HepG2 (cell line): ENCODE measurements around the gene FSCN2. TPM values are rescaled to one million over a fixed set of nuclear protein-coding genes. Genes with fewer than 3 reads are reported as not detected.

Experiments
- ATAC-seq: fragments of 200-7000 bp; cut with Tn5 transposase; 3 replicates; pipeline ENCODE4 v1.9.1; 2020; ENCODE audit warnings: mild to moderate bottlenecking, moderate library complexity
- BruUV-seq: library from RNA; stranded (reverse); fragments of 400-500 nt; replicated peaks from 2 replicates; lab custom pipeline; 2021; lab: Mats Ljungman, UMichigan
- CTCF ChIA-PET: fragments of 300-600 bp; formaldehyde crosslinking; extraction: SDS; loops from one replicate; lab custom pipeline; 2021; ENCODE audit warnings: low total read pairs, inconsistent platforms, low intra/inter-chr PET ratio; lab: Yijun Ruan, JAX
- POLR2A ChIA-PET: fragments of 350-600 bp; sonication (Branson Sonifier 250); formaldehyde crosslinking; loops from one replicate; lab custom pipeline; 2020; ENCODE audit warnings: antibody characterized with exemption, inconsistent platforms; lab: Yijun Ruan, JAX
- DNase-seq: peaks from one replicate; pipeline ENCODE4 v3.0.0-alpha.2; 2015; ENCODE audit warnings: low spot score
- FAIRE-seq: peaks from 3 replicates; lab custom pipeline; 2011; peaks lifted over from hg19 to GRCh38; lab: Jason Lieb, UNC
- H2AFZ ChIP-seq: one replicate; pipeline ENCODE4 v1.6.1; 2011; ENCODE audit warnings: low read length, inconsistent platforms
- H3K27ac ChIP-seq: fragments of 300-600 bp; 3 replicates; pipeline ENCODE4 v1.8.0; 2011; ENCODE audit warnings: mixed run types, mild to moderate bottlenecking, mixed read lengths, low read length, inconsistent platforms; ENCODE audit not compliant: insufficient read depth; ENCODE audit errors: extremely low read length
- H3K27me3 ChIP-seq, 2 experiments: fragments of 200-600 bp in 1 of 2; 2 replicates in 1 of 2; 3 replicates in 1 of 2; pipeline versions ENCODE4 v1.6.0 to v1.8.0; 2011; ENCODE audit warnings: low read length in 2 of 2, mild to moderate bottlenecking in 2 of 2, moderate library complexity in 2 of 2, inconsistent platforms in 1 of 2; ENCODE audit not compliant: insufficient read depth in 2 of 2, control insufficient read depth in 1 of 2
- H3K36me3 ChIP-seq, 2 experiments: fragments of 200-600 bp in 1 of 2; replicated peaks in 1 of 2; 2 replicates in 1 of 2; 3 replicates in 1 of 2; pipeline versions ENCODE4 v1.5.1 to v1.8.0; 2011; ENCODE audit warnings: low read length in 2 of 2, inconsistent platforms in 1 of 2; ENCODE audit not compliant: insufficient read depth in 2 of 2, control insufficient read depth in 1 of 2
- H3K4me1 ChIP-seq: 2 replicates; pipeline ENCODE4 v1.5.1; 2012; ENCODE audit warnings: low read length, inconsistent platforms; ENCODE audit not compliant: insufficient read depth
- H3K4me2 ChIP-seq: 2 replicates; pipeline ENCODE4 v1.6.0; 2011; ENCODE audit warnings: low read depth, low read length, inconsistent platforms
- H3K4me3 ChIP-seq, 3 experiments: fragments of 200-600 bp in 1 of 3; sonication (generic), shearing (Covaris generic) in 1 of 3; replicated peaks in 1 of 3; 2 replicates each; pipeline ENCODE4 v1.5.1; 2011 to 2016; ENCODE audit warnings: low read length in 3 of 3, inconsistent platforms in 2 of 3, low read depth in 2 of 3, mild to moderate bottlenecking in 2 of 3, control low read depth in 1 of 3, mixed read lengths in 1 of 3; ENCODE audit not compliant: insufficient read depth in 1 of 3
- H3K79me2 ChIP-seq: one replicate; pipeline ENCODE4 v1.6.1; 2011; ENCODE audit warnings: low read length, inconsistent platforms; ENCODE audit not compliant: insufficient read depth
- H3K9ac ChIP-seq: 2 replicates; pipeline ENCODE4 v1.6.0; 2011; ENCODE audit warnings: mild to moderate bottlenecking, low read depth, low read length, inconsistent platforms; ENCODE audit not compliant: insufficient read depth
- H3K9me3 ChIP-seq: 2 replicates; pipeline ENCODE4 v1.5.1; 2012; ENCODE audit warnings: mild to moderate bottlenecking, low read length
- H4K20me1 ChIP-seq: 2 replicates; pipeline ENCODE4 v1.6.0; 2011; ENCODE audit warnings: inconsistent platforms, mild to moderate bottlenecking, low read length, moderate library complexity; ENCODE audit not compliant: insufficient read depth
- ELF4 ChIP-seq: sonication (generic); formaldehyde crosslinking; IDR thresholded peaks from 2 replicates; pipeline ENCODE4 v1.5.0; 2020; ENCODE audit warnings: missing genetic modification reagents, mild to moderate bottlenecking, moderate library complexity, borderline replicate concordance
- ZNF30 ChIP-seq: sonication (generic); formaldehyde crosslinking; IDR thresholded peaks from 2 replicates; pipeline ENCODE4 v1.5.0; 2020; ENCODE audit warnings: mild to moderate bottlenecking, missing genetic modification reagents
- ZNF709 ChIP-seq: sonication (generic); formaldehyde crosslinking; IDR thresholded peaks from 2 replicates; pipeline ENCODE4 v1.5.0; 2020; ENCODE audit warnings: mild to moderate bottlenecking, missing genetic modification reagents
- WGBS: methylation state at CpG from one replicate; pipeline ENCODE4 v1.1.6; 2017; ENCODE audit warnings: low lambda C conversion rate; 5-methylcytosine and 5-hydroxymethylcytosine counted together
- in situ Hi-C: cut with HindIII; loops from 2 replicates; pipeline ENCODE4 v1.10.0; 2017; ENCODE audit warnings: low pct_unique_long_range_greater_than_20kb; ENCODE audit not compliant: extremely low pct_ligation_motif_present
- intact Hi-C: fragments of 100-400 bp; cut with micrococcal nuclease; formaldehyde crosslinking; loops from one replicate; pipeline ENCODE4 v1.10.0; 2022; ENCODE audit not compliant: unreplicated experiment
- polyA plus RNA-seq, 8 experiments: library from polyadenylated mRNA; depleted of rRNA in 3 of 8; stranded (reverse) in 7 of 8; unstranded in 1 of 8; fragments of >200 nt; fragmentation: Illumina TruSeq in 4 of 8; extraction: Trizol in 4 of 8; gene quantifications; 2 replicates each; pipeline versions ENCODE4 v1.2.1 to v1.2.3, GENCODE V29; 2011 to 2016; ENCODE audit warnings: low read depth in 4 of 8, missing spikeins in 1 of 8, mixed read lengths in 1 of 8; ENCODE audit not compliant: insufficient read depth in 1 of 8
- total RNA-seq, 5 experiments: library from RNA; depleted of rRNA; stranded (reverse); fragments of >200 nt; fragmentation: Illumina TruSeq; extraction: Trizol; gene quantifications; 2 replicates each; pipeline ENCODE4 v1.2.3, GENCODE V29; 2016; ENCODE audit warnings: low read depth in 1 of 5
- TF ChIP-seq, protein P1 (sequence below): sonication (generic); formaldehyde crosslinking; IDR thresholded peaks from 2 replicates; pipeline ENCODE4 v1.5.0; 2020; ENCODE audit warnings: mild to moderate bottlenecking, missing genetic modification reagents
- TF ChIP-seq, protein P2 (sequence below): sonication (generic); formaldehyde crosslinking; IDR thresholded peaks from 2 replicates; pipeline ENCODE4 v1.4.0; 2020; ENCODE audit warnings: missing genetic modification reagents, low read depth, mild to moderate bottlenecking, borderline replicate concordance
- TF ChIP-seq, protein P3 (sequence below): sonication (generic); formaldehyde crosslinking; IDR thresholded peaks from 2 replicates; pipeline ENCODE4 v1.9.0; 2022; ENCODE audit warnings: low read depth, missing genetic modification reagents
- TF ChIP-seq, protein P4 (sequence below): sonication (generic); formaldehyde crosslinking; IDR thresholded peaks from 2 replicates; pipeline ENCODE4 v1.4.0; 2020; ENCODE audit warnings: missing genetic modification reagents, mild to moderate bottlenecking, borderline replicate concordance
- TF ChIP-seq, protein P5 (sequence below): sonication (generic); formaldehyde crosslinking; IDR thresholded peaks from 2 replicates; pipeline ENCODE4 v1.5.0; 2020; ENCODE audit warnings: mild to moderate bottlenecking, missing genetic modification reagents, borderline replicate concordance

FSCN2 gene
- total and polyA plus RNA-seq, 2 of the 13 experiments (the other 11 are each of a cell fraction or from before 2014, with no cell fraction given): 0.09 TPM; not detected in 1

DNA sequence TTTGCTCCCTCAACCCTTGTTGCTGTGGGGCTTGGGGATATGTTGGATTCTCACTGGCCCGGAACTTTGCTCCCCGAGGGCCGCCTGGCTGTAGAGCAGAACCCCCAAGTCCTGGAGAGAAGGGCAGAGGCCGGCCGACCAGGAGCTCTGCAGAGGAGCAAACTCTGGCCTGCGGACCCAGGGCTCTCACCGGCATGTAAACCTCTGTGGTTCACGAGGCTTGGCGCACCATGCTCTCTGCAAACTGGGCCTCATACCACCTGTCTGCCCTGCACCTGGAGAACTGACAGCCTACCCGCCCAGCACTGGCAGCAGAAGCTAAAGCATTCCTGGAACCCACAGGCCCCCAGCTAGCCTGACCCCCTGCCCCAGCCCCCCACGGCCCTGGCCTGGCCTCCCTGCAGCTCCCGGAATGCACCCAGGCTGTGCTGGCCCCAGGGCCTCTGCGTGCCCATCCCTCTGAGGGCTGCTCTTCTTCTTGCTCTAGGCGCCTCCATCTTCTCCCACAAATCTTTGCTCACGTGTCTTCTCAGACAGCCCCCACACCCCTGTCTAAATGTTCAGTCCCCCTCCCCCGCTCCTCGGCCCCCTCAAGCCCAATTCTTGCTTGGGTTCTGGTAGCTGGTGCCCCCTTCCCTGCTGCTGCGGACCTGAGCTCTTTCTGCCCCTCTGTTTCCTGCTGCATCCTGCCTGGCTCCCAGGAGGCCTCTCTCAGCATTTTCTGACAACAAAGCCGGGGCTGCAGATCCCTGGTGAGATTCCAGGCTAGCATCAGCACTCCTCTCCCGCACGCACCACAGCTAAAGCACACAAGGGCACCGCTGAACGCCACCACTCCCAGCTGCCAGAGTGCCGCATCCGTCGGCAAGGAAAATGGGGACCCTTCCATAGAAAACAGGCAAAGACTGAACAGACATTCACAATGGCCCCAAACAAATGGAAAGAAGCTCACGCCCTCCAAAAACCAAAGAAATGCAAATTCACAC, 38.9 kb upstream of the FSCN2 start:
- BruUV-seq: no TSS peak
- TF ChIP-seq, protein P1, sequence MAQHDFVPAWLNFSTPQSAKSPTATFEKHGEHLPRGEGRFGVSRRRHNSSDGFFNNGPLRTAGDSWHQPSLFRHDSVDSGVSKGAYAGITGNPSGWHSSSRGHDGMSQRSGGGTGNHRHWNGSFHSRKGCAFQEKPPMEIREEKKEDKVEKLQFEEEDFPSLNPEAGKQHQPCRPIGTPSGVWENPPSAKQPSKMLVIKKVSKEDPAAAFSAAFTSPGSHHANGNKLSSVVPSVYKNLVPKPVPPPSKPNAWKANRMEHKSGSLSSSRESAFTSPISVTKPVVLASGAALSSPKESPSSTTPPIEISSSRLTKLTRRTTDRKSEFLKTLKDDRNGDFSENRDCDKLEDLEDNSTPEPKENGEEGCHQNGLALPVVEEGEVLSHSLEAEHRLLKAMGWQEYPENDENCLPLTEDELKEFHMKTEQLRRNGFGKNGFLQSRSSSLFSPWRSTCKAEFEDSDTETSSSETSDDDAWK (CRISPR knock-in tag): no peak
- TF ChIP-seq ELF4 (CRISPR knock-in tag): no peak
- TF ChIP-seq, protein P2, sequence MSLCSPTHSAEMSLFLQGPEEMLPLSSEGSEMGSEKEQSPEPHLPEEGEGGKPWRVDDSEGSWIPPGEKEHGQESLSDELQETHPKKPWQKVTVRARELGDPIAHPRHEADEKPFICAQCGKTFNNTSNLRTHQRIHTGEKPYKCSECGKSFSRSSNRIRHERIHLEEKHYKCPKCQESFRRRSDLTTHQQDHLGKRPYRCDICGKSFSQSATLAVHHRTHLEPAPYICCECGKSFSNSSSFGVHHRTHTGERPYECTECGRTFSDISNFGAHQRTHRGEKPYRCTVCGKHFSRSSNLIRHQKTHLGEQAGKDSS: no peak
- TF ChIP-seq ZNF709: no peak
- TF ChIP-seq ZNF30 (CRISPR knock-in tag): 0 out of 2 replicates have a peak, but pooled peaks have one; percentile 54
- TF ChIP-seq, protein P3, sequence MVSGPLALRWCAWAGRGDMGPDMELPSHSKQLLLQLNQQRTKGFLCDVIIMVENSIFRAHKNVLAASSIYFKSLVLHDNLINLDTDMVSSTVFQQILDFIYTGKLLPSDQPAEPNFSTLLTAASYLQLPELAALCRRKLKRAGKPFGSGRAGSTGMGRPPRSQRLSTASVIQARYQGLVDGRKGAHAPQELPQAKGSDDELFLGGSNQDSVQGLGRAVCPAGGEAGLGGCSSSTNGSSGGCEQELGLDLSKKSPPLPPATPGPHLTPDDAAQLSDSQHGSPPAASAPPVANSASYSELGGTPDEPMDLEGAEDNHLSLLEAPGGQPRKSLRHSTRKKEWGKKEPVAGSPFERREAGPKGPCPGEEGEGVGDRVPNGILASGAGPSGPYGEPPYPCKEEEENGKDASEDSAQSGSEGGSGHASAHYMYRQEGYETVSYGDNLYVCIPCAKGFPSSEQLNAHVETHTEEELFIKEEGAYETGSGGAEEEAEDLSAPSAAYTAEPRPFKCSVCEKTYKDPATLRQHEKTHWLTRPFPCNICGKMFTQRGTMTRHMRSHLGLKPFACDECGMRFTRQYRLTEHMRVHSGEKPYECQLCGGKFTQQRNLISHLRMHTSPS: no peak
- TF ChIP-seq, protein P4, sequence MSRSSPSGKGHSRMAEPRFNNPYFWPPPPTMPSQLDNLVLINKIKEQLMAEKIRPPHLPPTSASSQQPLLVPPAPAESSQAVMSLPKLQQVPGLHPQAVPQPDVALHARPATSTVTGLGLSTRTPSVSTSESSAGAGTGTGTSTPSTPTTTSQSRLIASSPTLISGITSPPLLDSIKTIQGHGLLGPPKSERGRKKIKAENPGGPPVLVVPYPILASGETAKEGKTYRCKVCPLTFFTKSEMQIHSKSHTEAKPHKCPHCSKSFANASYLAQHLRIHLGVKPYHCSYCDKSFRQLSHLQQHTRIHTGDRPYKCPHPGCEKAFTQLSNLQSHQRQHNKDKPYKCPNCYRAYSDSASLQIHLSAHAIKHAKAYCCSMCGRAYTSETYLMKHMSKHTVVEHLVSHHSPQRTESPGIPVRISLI: no peak
- TF ChIP-seq, protein P5, sequence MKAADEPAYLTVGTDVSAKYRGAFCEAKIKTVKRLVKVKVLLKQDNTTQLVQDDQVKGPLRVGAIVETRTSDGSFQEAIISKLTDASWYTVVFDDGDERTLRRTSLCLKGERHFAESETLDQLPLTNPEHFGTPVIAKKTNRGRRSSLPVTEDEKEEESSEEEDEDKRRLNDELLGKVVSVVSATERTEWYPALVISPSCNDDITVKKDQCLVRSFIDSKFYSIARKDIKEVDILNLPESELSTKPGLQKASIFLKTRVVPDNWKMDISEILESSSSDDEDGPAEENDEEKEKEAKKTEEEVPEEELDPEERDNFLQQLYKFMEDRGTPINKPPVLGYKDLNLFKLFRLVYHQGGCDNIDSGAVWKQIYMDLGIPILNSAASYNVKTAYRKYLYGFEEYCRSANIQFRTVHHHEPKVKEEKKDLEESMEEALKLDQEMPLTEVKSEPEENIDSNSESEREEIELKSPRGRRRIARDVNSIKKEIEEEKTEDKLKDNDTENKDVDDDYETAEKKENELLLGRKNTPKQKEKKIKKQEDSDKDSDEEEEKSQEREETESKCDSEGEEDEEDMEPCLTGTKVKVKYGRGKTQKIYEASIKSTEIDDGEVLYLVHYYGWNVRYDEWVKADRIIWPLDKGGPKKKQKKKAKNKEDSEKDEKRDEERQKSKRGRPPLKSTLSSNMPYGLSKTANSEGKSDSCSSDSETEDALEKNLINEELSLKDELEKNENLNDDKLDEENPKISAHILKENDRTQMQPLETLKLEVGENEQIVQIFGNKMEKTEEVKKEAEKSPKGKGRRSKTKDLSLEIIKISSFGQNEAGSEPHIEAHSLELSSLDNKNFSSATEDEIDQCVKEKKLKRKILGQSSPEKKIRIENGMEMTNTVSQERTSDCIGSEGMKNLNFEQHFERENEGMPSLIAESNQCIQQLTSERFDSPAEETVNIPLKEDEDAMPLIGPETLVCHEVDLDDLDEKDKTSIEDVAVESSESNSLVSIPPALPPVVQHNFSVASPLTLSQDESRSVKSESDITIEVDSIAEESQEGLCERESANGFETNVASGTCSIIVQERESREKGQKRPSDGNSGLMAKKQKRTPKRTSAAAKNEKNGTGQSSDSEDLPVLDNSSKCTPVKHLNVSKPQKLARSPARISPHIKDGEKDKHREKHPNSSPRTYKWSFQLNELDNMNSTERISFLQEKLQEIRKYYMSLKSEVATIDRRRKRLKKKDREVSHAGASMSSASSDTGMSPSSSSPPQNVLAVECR: 0 out of 2 replicates have a peak, but pooled peaks have one; percentile 26

More for the DNA sequence above, 38.9 kb upstream of the FSCN2 start:
- Histone ChIP-seq H2AFZ (no peak overlapping the region), H3K36me3 (no peaks in the 10 kb centered on the region), H3K4me2 (no peak overlapping the region; the same call in 1 of the 2 replicates), H3K27me3 (peaks cover 1 to 22% of the 10 kb centered on the region in 2 experiments; a peak in 4 of 5 replicates), H3K27ac (no peak overlapping the region), H3K9me3 (no peaks in the 10 kb centered on the region), H4K20me1 (no peaks in the 10 kb centered on the region), H3K4me3 (peak overlapping the region in 1 of 3 experiments; percentile 25; a peak in 1 of 6 replicates), H3K79me2 (no peaks in the 10 kb centered on the region), H3K9ac (no peak overlapping the region), H3K4me1 (peaks cover 71% of the 10 kb centered on the region)
- FAIRE-seq: no peak
- CTCF ChIA-PET: no interaction called here
- ATAC-seq: peak; percentile 7; the same call in 2 of the 3 replicates
- intact Hi-C loops (no loop called here), in situ Hi-C loops (no loop called here)
- DNase-seq: no peak
- 29% methylated on average over 24 of the region's 27 CpGs for WGBS
- POLR2A ChIA-PET: interaction anchor here (0.6 to 1.6 kb wide), 7 partner anchors 20 to 1070 kb away, joined by 3 to 6 read pairs (median 4); partner anchors contain the start of genes ACTG1, BAHCC1 and SLC38A10
